IMR-90 (cell line): ENCODE measurements around the gene STMN3. TPM values are rescaled to one million over a fixed set of nuclear protein-coding genes. Genes with fewer than 3 reads are reported as not detected.

Experiments
- ATAC-seq: fragments of 200-7000 bp; cut with Tn5 transposase; 2 replicates; pipeline ENCODE4 v1.9.1; 2020; ENCODE audit warnings: low read depth, mild to moderate bottlenecking, moderate library complexity
- BruUV-seq: library from RNA; stranded (reverse); fragments of 400-500 nt; replicated peaks from 2 replicates; lab custom pipeline; 2021; lab: Mats Ljungman, UMichigan
- CTCF ChIA-PET: fragments of 300-600 bp; formaldehyde crosslinking; extraction: SDS; loops from one replicate; lab custom pipeline; 2021; ENCODE audit warnings: antibody characterized with exemption; lab: Yijun Ruan, JAX
- POLR2A ChIA-PET: fragments of 300-600 bp; sonication (Branson Sonifier 250); formaldehyde crosslinking; loops from one replicate; lab custom pipeline; 2022; ENCODE audit warnings: antibody characterized with exemption; ENCODE audit not compliant: unreplicated experiment; lab: Charles Lee
- DNase-seq: peaks from one replicate; pipeline ENCODE4 v3.0.0; 2013
- H2AFZ ChIP-seq: replicated peaks from 2 replicates; pipeline ENCODE3; 2013; ENCODE audit warnings: low read length, mild to moderate bottlenecking; ENCODE audit not compliant: poor library complexity
- H2AK5ac ChIP-seq: 2 replicates; pipeline ENCODE4 v1.6.1; 2013; ENCODE audit warnings: low read depth, low read length, inconsistent platforms
- H2AK9ac ChIP-seq: replicated peaks from 2 replicates; pipeline ENCODE3; 2013; ENCODE audit warnings: mild to moderate bottlenecking, low read depth, low read length, moderate library complexity; ENCODE audit not compliant: poor library complexity
- H2BK120ac ChIP-seq: 2 replicates; pipeline ENCODE4 v1.6.1; 2013; ENCODE audit warnings: low read depth, low read length, inconsistent platforms
- H2BK15ac ChIP-seq: 3 replicates; pipeline ENCODE4 v1.6.1; 2013; ENCODE audit warnings: low read depth, low read length, inconsistent platforms
- H2BK20ac ChIP-seq: 2 replicates; pipeline ENCODE4 v1.6.1; 2013; ENCODE audit warnings: low read depth, mild to moderate bottlenecking, inconsistent platforms, low read length, moderate library complexity
- H2BK5ac ChIP-seq: 2 replicates; pipeline ENCODE4 v1.6.1; 2013; ENCODE audit warnings: mild to moderate bottlenecking, low read depth, low read length, inconsistent platforms; ENCODE audit not compliant: poor library complexity, severe bottlenecking
- H3K14ac ChIP-seq: replicated peaks from 2 replicates; pipeline ENCODE4 v1.6.1; 2013; ENCODE audit warnings: low read depth, low read length, inconsistent platforms
- H3K18ac ChIP-seq: 2 replicates; pipeline ENCODE4 v1.6.1; 2013; ENCODE audit warnings: low read depth, low read length, control low read depth
- H3K23ac ChIP-seq: 2 replicates; pipeline ENCODE4 v1.6.1; 2013; ENCODE audit warnings: low read depth, low read length, inconsistent platforms
- H3K27ac ChIP-seq: 2 replicates; pipeline ENCODE4 v1.5.1; 2013; ENCODE audit warnings: mild to moderate bottlenecking, control low read depth, low read length; ENCODE audit not compliant: insufficient read depth
- H3K27me3 ChIP-seq: 2 replicates; pipeline ENCODE4 v1.6.1; 2013; ENCODE audit warnings: low read length; ENCODE audit not compliant: control insufficient read depth, insufficient read depth
- H3K36me3 ChIP-seq: 2 replicates; pipeline ENCODE4 v1.6.1; 2013; ENCODE audit warnings: low read length, mixed read lengths; ENCODE audit not compliant: control insufficient read depth, insufficient read depth
- H3K4ac ChIP-seq: 2 replicates; pipeline ENCODE4 v1.6.1; 2013; ENCODE audit warnings: low read depth, low read length, inconsistent platforms
- H3K4me1 ChIP-seq: 2 replicates; pipeline ENCODE4 v1.6.1; 2013; ENCODE audit warnings: low read length, mixed read lengths; ENCODE audit not compliant: control insufficient read depth, insufficient read depth
- H3K4me2 ChIP-seq: 2 replicates; pipeline ENCODE4 v1.6.1; 2013; ENCODE audit warnings: low read depth, mild to moderate bottlenecking, control low read depth, low read length, moderate library complexity
- H3K4me3 ChIP-seq: 2 replicates; pipeline ENCODE4 v1.5.1; 2013; ENCODE audit warnings: low read depth, mild to moderate bottlenecking, control low read depth, low read length, moderate library complexity; ENCODE audit not compliant: insufficient read depth
- H3K56ac ChIP-seq: 2 replicates; pipeline ENCODE4 v1.6.1; 2013; ENCODE audit warnings: low read length, inconsistent platforms; ENCODE audit not compliant: insufficient read depth; ENCODE audit errors: extremely low read depth
- H3K79me1 ChIP-seq, 2 experiments: 2 replicates each; pipeline ENCODE4 v1.6.1; 2013; ENCODE audit warnings: low read length in 2 of 2, inconsistent platforms in 1 of 2, low read depth in 1 of 2
- H3K9ac ChIP-seq: 2 replicates; pipeline ENCODE4 v1.6.1; 2013; ENCODE audit warnings: low read depth, low read length, control low read depth
- H3K9me1 ChIP-seq: 2 replicates; pipeline ENCODE4 v1.6.1; 2013; ENCODE audit warnings: low read length, inconsistent platforms; ENCODE audit not compliant: insufficient read depth
- H3K9me3 ChIP-seq: 2 replicates; pipeline ENCODE4 v1.6.1; 2013; ENCODE audit warnings: low read length; ENCODE audit not compliant: control insufficient read depth, insufficient read depth
- H4K20me1 ChIP-seq: 2 replicates; pipeline ENCODE4 v1.6.1; 2013; ENCODE audit warnings: low read length, inconsistent platforms; ENCODE audit not compliant: insufficient read depth
- H4K5ac ChIP-seq: 2 replicates; pipeline ENCODE4 v1.6.1; 2013; ENCODE audit warnings: mild to moderate bottlenecking, low read depth, low read length, control low read depth
- H4K8ac ChIP-seq, 2 experiments: 2 replicates each; pipeline ENCODE4 v1.6.1; 2013; ENCODE audit warnings: low read depth in 2 of 2, low read length in 2 of 2, control low read depth in 1 of 2, inconsistent platforms in 1 of 2
- H4K91ac ChIP-seq: 2 replicates; pipeline ENCODE4 v1.6.1; 2013; ENCODE audit warnings: low read depth, low read length, inconsistent platforms; ENCODE audit not compliant: insufficient read depth
- BHLHE40 ChIP-seq: fragments of 150-350 bp; IDR thresholded peaks from 2 replicates; pipeline ENCODE4 v1.6.1; 2016; ENCODE audit warnings: mild to moderate bottlenecking, low read depth, low read length
- CHD1 ChIP-seq: IDR thresholded peaks from 2 replicates; pipeline ENCODE4 v1.6.1; 2012; ENCODE audit warnings: low read depth, low read length, improper control_type of control experiment
- ELK1 ChIP-seq: fragments of 150-350 bp; IDR thresholded peaks from 2 replicates; pipeline ENCODE4 v1.6.1; 2016; ENCODE audit warnings: low read depth, mild to moderate bottlenecking, low read length, moderate library complexity, borderline replicate concordance
- FOS ChIP-seq: fragments of 150-350 bp; IDR thresholded peaks from 2 replicates; pipeline ENCODE4 v1.6.1; 2016; ENCODE audit warnings: low read depth, low read length
- MAFK ChIP-seq: IDR thresholded peaks from 2 replicates; pipeline ENCODE4 v1.6.1; 2012; ENCODE audit warnings: low read depth, low read length, improper control_type of control experiment
- RCOR1 ChIP-seq: IDR thresholded peaks from 2 replicates; pipeline ENCODE4 v1.6.1; 2012; ENCODE audit warnings: mild to moderate bottlenecking, low read length, improper control_type of control experiment; ENCODE audit not compliant: insufficient replicate concordance
- RFX5 ChIP-seq: IDR thresholded peaks from 2 replicates; pipeline ENCODE4 v1.8.0; 2012; ENCODE audit warnings: low read depth, mild to moderate bottlenecking, low read length, moderate library complexity
- SMC3 ChIP-seq: fragments of 150-350 bp; IDR thresholded peaks from 2 replicates; pipeline ENCODE4 v1.6.1; 2016; ENCODE audit warnings: low read depth, mild to moderate bottlenecking, antibody characterized with exemption, low read length, moderate library complexity
- WGBS, 2 experiments: methylation state at CpG; one replicate each; pipeline versions ENCODE4 v1.1.5 to v1.1.7; 2013; ENCODE audit warnings: missing lambda C conversion rate in 2 of 2; ENCODE audit not compliant: insufficient read length in 1 of 2; ENCODE audit errors: extremely low coverage in 2 of 2; 5-methylcytosine and 5-hydroxymethylcytosine counted together
- dilution Hi-C: fragments of 300-500 bp; cut with HindIII; formaldehyde crosslinking; loops from one replicate; pipeline ENCODE4 v1.14.3; 2018; ENCODE audit warnings: low sequenced_read_pairs; ENCODE audit not compliant: unreplicated experiment
- in situ Hi-C: fragments of 300-500 bp; cut with MboI; formaldehyde crosslinking; loops from 3 replicates; pipeline ENCODE4 v1.14.3; 2019; ENCODE audit warnings: low sequenced_read_pairs, inconsistent platforms, mixed read lengths
- intact Hi-C: fragments of 100-400 bp; cut with micrococcal nuclease; formaldehyde crosslinking; loops from 2 replicates; pipeline ENCODE4 v1.10.0; 2022
- polyA plus RNA-seq, 3 experiments: library from polyadenylated mRNA; depleted of rRNA; stranded (reverse); fragments of >200 nt; gene quantifications; 2 replicates each; pipeline ENCODE4 v1.2.3, GENCODE V29; 2012; ENCODE audit warnings: low replicate concordance in 1 of 3
- total RNA-seq: library from RNA; depleted of rRNA; stranded (reverse); fragments of >200 nt; gene quantifications from 2 replicates; pipeline ENCODE4 v1.2.3, GENCODE V29; 2012

STMN3 gene
- total and polyA plus RNA-seq, 2 of the 4 experiments (the other 2 are of a cell fraction), result 20.3 to 62.3 TPM

- TF ChIP-seq CHD1, result no peak
- no peak for TF ChIP-seq BHLHE40
Measured at GRCh38 chr20:63636752-63637628, 16.2 kb downstream of the STMN3 start (continued).

GRCh38 chr20:63635431-63636141 lies 17.6 kb downstream of the STMN3 start:
- Histone ChIP-seq H4K20me1 (no peaks in the 10 kb centered on the region), H3K27me3 (no peaks in the 10 kb centered on the region), H4K5ac (no peak overlapping the region), H3K9ac (no peak overlapping the region), H3K9me3 (no peaks in the 10 kb centered on the region), H3K4me3 (no peak overlapping the region), H2AK9ac (no peak overlapping the region), H3K14ac (no peak overlapping the region), H3K56ac (no peak overlapping the region), H4K91ac (no peak overlapping the region), H2AFZ (no peak overlapping the region), H3K36me3 (no peaks in the 10 kb centered on the region), H3K4ac (no peak overlapping the region), H2BK5ac (no peak overlapping the region), H4K8ac (no peak overlapping the region), H2BK120ac (no peak overlapping the region), H2AK5ac (no peak overlapping the region), H2BK15ac (no peak overlapping the region), H3K23ac (no peak overlapping the region), H2BK20ac (no peak overlapping the region), H3K9me1 (no peaks in the 10 kb centered on the region), H3K79me1 (no peaks in the 10 kb centered on the region), H3K18ac (no peak overlapping the region), H3K4me2 (no peak overlapping the region), H3K4me1 (peaks cover 2% of the 10 kb centered on the region; the same call in 1 of the 2 replicates), H3K27ac (no peak overlapping the region)
- TF ChIP-seq ELK1, result no peak
- TF ChIP-seq RCOR1, result no peak
- no peak for TF ChIP-seq MAFK
- no peak for TF ChIP-seq SMC3
- TF ChIP-seq RFX5, result no peak
- TF ChIP-seq FOS, result no peak
- BruUV-seq, result no TSS peak
- POLR2A ChIA-PET, result no interaction called here
- in situ Hi-C loops (no loop called here), intact Hi-C loops (no loop called here), dilution Hi-C loops (no loop called here)
- DNase-seq, result no peak
- ATAC-seq, result no peak
- CTCF ChIA-PET, result no interaction called here
- no CpG with 5 or more reads among the region's 15 CpGs for WGBS, 2 experiments
